Right forelimb (tissue), 1 donor: ENCODE measurements around the gene SMAD5.
A peak's percentile ranks its signal among the peaks of the same experiment; 100 is the strongest.

ENCODE experiments used
- DNase-seq: peaks from one replicate; pipeline ENCODE4 v3.0.0-alpha.2; 2018

Gene SMAD5

GRCh38 chr5:136199408-136199807 is 66.8 kb downstream of the SMAD5 start:
- no peak for DNase-seq

- DNase-seq = no peak
Observed at GRCh38 chr5:136200130-136200529, 67.5 kb downstream of the SMAD5 start.

GRCh38 chr5:136200761-136201160 is 68.1 kb downstream of the SMAD5 start:
- DNase-seq = no peak

GRCh38 chr5:136201870-136202269 is 69.2 kb downstream of the SMAD5 start:
- DNase-seq = no peak

- no peak for DNase-seq
Observed at GRCh38 chr5:136202469-136203205, 70.0 kb downstream of the SMAD5 start.

- peak; percentile 9 for DNase-seq
Observed at GRCh38 chr5:136203303-136203922, 70.8 kb downstream of the SMAD5 start.

GRCh38 chr5:136205061-136205702 is 72.5 kb downstream of the SMAD5 start:
- no peak for DNase-seq

- no peak for DNase-seq
Observed at GRCh38 chr5:136205941-136206340, 73.3 kb downstream of the SMAD5 start.

GRCh38 chr5:136206361-136206760 is 73.7 kb downstream of the SMAD5 start:
- DNase-seq = peak; percentile 7

- DNase-seq = peak; percentile 11
Observed at GRCh38 chr5:136207631-136208030, 75.0 kb downstream of the SMAD5 start.

- no peak for DNase-seq
Observed at GRCh38 chr5:136208916-136209315, 76.3 kb downstream of the SMAD5 start.

GRCh38 chr5:136209346-136209910 is 76.8 kb downstream of the SMAD5 start:
- DNase-seq = peak; percentile 15

- peak; percentile 22 for DNase-seq
Observed at GRCh38 chr5:136210259-136210658, 77.6 kb downstream of the SMAD5 start.

GRCh38 chr5:136211282-136212040 is 78.8 kb downstream of the SMAD5 start:
- no peak for DNase-seq

- DNase-seq = peak; percentile 69
Observed at GRCh38 chr5:136212252-136212721, 79.6 kb downstream of the SMAD5 start.

GRCh38 chr5:136213919-136214493 is 81.4 kb downstream of the SMAD5 start:
- DNase-seq = no peak

- DNase-seq = no peak
Observed at GRCh38 chr5:136215812-136216211, 83.2 kb downstream of the SMAD5 start.

- no peak for DNase-seq
Observed at GRCh38 chr5:136216230-136216629, 83.6 kb downstream of the SMAD5 start.

GRCh38 chr5:136221340-136221739 is 88.7 kb downstream of the SMAD5 start:
- DNase-seq = no peak

- DNase-seq = no peak
Observed at GRCh38 chr5:136222580-136223235, 90.1 kb downstream of the SMAD5 start.

- no peak for DNase-seq
Observed at GRCh38 chr5:136225796-136226195, 93.2 kb downstream of the SMAD5 start.

- no peak for DNase-seq
Observed at GRCh38 chr5:136226401-136226800, 93.8 kb downstream of the SMAD5 start.
